B cell (primary cell): Measurements from ENCODE around the gene KRTAP5-7. TPM values are rescaled to one million over a fixed set of nuclear protein-coding genes. Genes with fewer than 3 reads are reported as not detected.

Source experiments
- ATAC-seq: fragments of 200-7000 bp; cut with Tn5 transposase; one replicate; pipeline ENCODE4 v1.10.0; 2021; ENCODE audit warnings: low read depth, mild to moderate bottlenecking, moderate number of reproducible peaks, moderate library complexity
- CTCF ChIA-PET: fragments of 350-600 bp; sonication (Branson Sonifier 250); formaldehyde crosslinking; loops from one replicate; lab custom pipeline; 2021; ENCODE audit warnings: antibody characterized with exemption, inconsistent platforms; lab: Charles Lee
- POLR2A ChIA-PET: fragments of 350-600 bp; sonication (Branson Sonifier 250); formaldehyde crosslinking; loops from one replicate; lab custom pipeline; 2021; ENCODE audit warnings: antibody characterized with exemption; lab: Charles Lee
- DNase-seq: peaks from one replicate; pipeline ENCODE4 v3.0.0; 2013
- H2AFZ ChIP-seq: 2 replicates; pipeline ENCODE4 v1.6.1; 2012; ENCODE audit warnings: mild to moderate bottlenecking, low read depth, low read length; ENCODE audit not compliant: insufficient read depth, poor library complexity, severe bottlenecking
- H3K27ac ChIP-seq, 2 donors: 1 replicate in 1 of 2; 2 replicates in 1 of 2; pipeline ENCODE4 v1.5.1; 2012 to 2013; ENCODE audit warnings: low read length in 2 of 2, mild to moderate bottlenecking in 2 of 2, moderate library complexity in 1 of 2
- H3K27me3 ChIP-seq, 4 experiments: fragments of 200-600 bp in 1 of 4; sonication (generic) in 1 of 4; replicated peaks in 1 of 4; 1 replicate in 2 of 4; 2 replicates in 2 of 4; pipeline versions ENCODE4 v1.6.1 to v1.7.0; 2013 to 2016; ENCODE audit warnings: low read length in 3 of 4, mild to moderate bottlenecking in 2 of 4, mixed read lengths in 1 of 4, moderate library complexity in 1 of 4; ENCODE audit not compliant: insufficient read depth in 4 of 4, control insufficient read depth in 3 of 4; ENCODE audit errors: control extremely low read depth in 1 of 4
- H3K36me3 ChIP-seq, 2 experiments: replicated peaks in 1 of 2; 1 replicate in 1 of 2; 2 replicates in 1 of 2; pipeline versions ENCODE4 v1.6.1 to v1.7.1; 2013; ENCODE audit warnings: low read length in 1 of 2; ENCODE audit not compliant: insufficient read depth in 2 of 2, control insufficient read depth in 1 of 2; ENCODE audit errors: control extremely low read depth in 1 of 2, extremely low read depth in 1 of 2
- H3K4me1 ChIP-seq, 2 donors: fragments of 200-600 bp in 1 of 2; sonication (generic) in 1 of 2; 1 replicate in 1 of 2; 2 replicates in 1 of 2; pipeline versions ENCODE4 v1.5.1 to v1.6.1; 2013 to 2017; ENCODE audit warnings: low read length in 2 of 2; ENCODE audit not compliant: control insufficient read depth in 2 of 2, insufficient read depth in 2 of 2
- H3K4me2 ChIP-seq: replicated peaks from 2 replicates; pipeline ENCODE3; 2012; ENCODE audit warnings: mild to moderate bottlenecking, low read depth, low read length; ENCODE audit not compliant: poor library complexity, severe bottlenecking
- H3K4me3 ChIP-seq, 5 experiments: fragments of 200-600 bp in 1 of 5; sonication (generic) in 1 of 5; 1 replicate in 3 of 5; 2 replicates in 2 of 5; pipeline versions ENCODE4 v1.5.1 to v1.7.0; 2011 to 2016; ENCODE audit warnings: low read length in 4 of 5, mild to moderate bottlenecking in 4 of 5, low read depth in 2 of 5, control low read depth in 1 of 5, moderate library complexity in 1 of 5; ENCODE audit not compliant: insufficient read depth in 1 of 5; ENCODE audit errors: control extremely low read depth in 1 of 5, extremely low read depth in 1 of 5
- H3K79me2 ChIP-seq: fragments of 200-600 bp; sonication (generic); one replicate; pipeline ENCODE4 v1.6.0; 2016; ENCODE audit warnings: low read length; ENCODE audit not compliant: control insufficient read depth, insufficient read depth
- H3K9ac ChIP-seq: fragments of 200-600 bp; sonication (generic); 2 replicates; pipeline ENCODE4 v1.6.1; 2017; ENCODE audit warnings: mild to moderate bottlenecking, low read length, moderate library complexity
- H3K9me3 ChIP-seq, 3 donors: one replicate each; pipeline versions ENCODE4 v1.6.1 to v1.7.1; 2013; ENCODE audit warnings: low read length in 2 of 3; ENCODE audit not compliant: control insufficient read depth in 2 of 3, insufficient read depth in 1 of 3; ENCODE audit errors: control extremely low read depth in 1 of 3
- H4K20me1 ChIP-seq: 2 replicates; pipeline ENCODE4 v1.6.0; 2012; ENCODE audit warnings: mild to moderate bottlenecking, low read length; ENCODE audit not compliant: insufficient read depth, control insufficient read depth, poor library complexity, severe bottlenecking
- H3K27ac Mint-ChIP-seq: one replicate; pipeline ENCODE4 v1.8.0; 2021; ENCODE audit warnings: mixed read lengths
- H3K27me3 Mint-ChIP-seq: one replicate; pipeline ENCODE4 v1.8.0; 2021; ENCODE audit warnings: mixed read lengths
- H3K4me1 Mint-ChIP-seq: one replicate; pipeline ENCODE4 v1.8.0; 2021; ENCODE audit warnings: mixed read lengths
- H3K4me3 Mint-ChIP-seq: one replicate; pipeline ENCODE4 v1.8.0; 2021; ENCODE audit warnings: mixed read lengths
- H3K9me3 Mint-ChIP-seq: one replicate; pipeline ENCODE4 v1.8.0; 2022; ENCODE audit warnings: mixed read lengths; ENCODE audit not compliant: insufficient read depth
- EZH2 ChIP-seq: IDR thresholded peaks from 2 replicates; pipeline ENCODE4 v1.6.1; 2012; ENCODE audit warnings: borderline replicate concordance, low read depth, mild to moderate bottlenecking, moderate library complexity, low read length; ENCODE audit not compliant: insufficient read depth, poor library complexity, severe bottlenecking
- WGBS: methylation state at CpG from one replicate; pipeline ENCODE4 v1.1.5; 2013; ENCODE audit warnings: missing lambda C conversion rate; ENCODE audit not compliant: insufficient coverage; 5-methylcytosine and 5-hydroxymethylcytosine counted together
- intact Hi-C: fragments of 100-400 bp; cut with micrococcal nuclease; formaldehyde crosslinking; loops from one replicate; pipeline ENCODE4 v1.10.0; 2022
- polyA plus RNA-seq: library from polyadenylated mRNA; depleted of rRNA; stranded (reverse); fragments of >200 nt; gene quantifications from 2 replicates; pipeline ENCODE4 v1.2.3, GENCODE V29; 2012
- total RNA-seq, 2 donors: library from RNA; stranded (reverse); fragments of 120-200 nt in 1 of 2; gene quantifications; 1 replicate in 1 of 2; 2 replicates in 1 of 2; pipeline versions ENCODE4 v1.2.3 to v1.2.4, GENCODE V29; 2013 to 2022
- TF ChIP-seq, protein P1 (sequence below): fragments of 200-600 bp; IDR thresholded peaks from one replicate; pipeline ENCODE4 v1.8.0; 2022; ENCODE audit warnings: antibody characterized with exemption, mild to moderate bottlenecking

Gene KRTAP5-7
- total and polyA plus RNA-seq, 2 donors (not counting 1 experiment from before 2014, with no cell fraction given), result 0.10 to 0.59 TPM

DNA sequence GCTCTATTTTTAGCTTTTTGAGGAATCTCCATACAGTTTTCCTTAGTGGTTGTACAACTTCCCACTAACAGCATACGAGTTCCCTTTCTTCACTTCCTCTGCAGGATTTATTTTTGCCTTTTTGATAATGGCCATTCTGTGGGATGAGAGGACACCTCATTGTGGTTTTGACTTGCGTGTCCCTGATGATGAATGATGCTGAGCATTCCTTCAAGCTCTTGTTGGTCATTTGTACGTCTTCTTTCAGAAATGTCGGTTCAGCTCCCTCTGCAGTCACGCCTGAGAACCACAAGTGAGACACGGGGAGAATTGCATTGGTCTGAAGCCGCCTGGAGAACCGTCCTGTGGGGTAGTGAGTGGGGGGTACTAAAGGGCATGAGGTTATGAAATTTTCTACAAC, 36.3 kb downstream of the KRTAP5-7 start:
- no peaks in the 10 kb centered on the region for H4K20me1 ChIP-seq
- H3K4me3 Mint-ChIP-seq, result no peak overlapping the region
- H3K9me3 Mint-ChIP-seq, result peaks cover 2% of the 10 kb centered on the region
- POLR2A ChIA-PET, result no interaction called here
- no peaks in the 10 kb centered on the region for H3K79me2 ChIP-seq
- H2AFZ ChIP-seq, result no peak overlapping the region
- no peak overlapping the region for H3K9ac ChIP-seq
- H3K4me1 ChIP-seq, result peaks cover 0 to 4% of the 10 kb centered on the region in 2 donors
- CTCF ChIA-PET, result interaction anchor here (0.8 to 1.6 kb wide), 3 partner anchors 14 to 115 kb away, joined by 3 to 6 read pairs (median 3); partner anchors contain the start of gene DHCR7
- H3K4me3 ChIP-seq, result no peak overlapping the region
- no peaks in the 10 kb centered on the region for H3K9me3 ChIP-seq
- DNase-seq (peak; percentile 41), ATAC-seq (no peak)
- no peaks in the 10 kb centered on the region for H3K4me1 Mint-ChIP-seq
- H3K27me3 ChIP-seq, result peaks cover 0 to 16% (median 11%) of the 10 kb centered on the region in 4 experiments
- intact Hi-C loops, result loop anchor here (1.0 kb wide), 1 partner anchor 37 kb away; no protein-coding TSS in a partner anchor
- no peak overlapping the region for H3K4me2 ChIP-seq
- 10% methylated on average over 7 of the region's 8 CpGs for WGBS
- H3K27me3 Mint-ChIP-seq, result peaks cover 45% of the 10 kb centered on the region
- no peak overlapping the region for H3K27ac ChIP-seq
- H3K27ac Mint-ChIP-seq, result no peak overlapping the region
- TF ChIP-seq EZH2, result no peak
- TF ChIP-seq, protein P1, sequence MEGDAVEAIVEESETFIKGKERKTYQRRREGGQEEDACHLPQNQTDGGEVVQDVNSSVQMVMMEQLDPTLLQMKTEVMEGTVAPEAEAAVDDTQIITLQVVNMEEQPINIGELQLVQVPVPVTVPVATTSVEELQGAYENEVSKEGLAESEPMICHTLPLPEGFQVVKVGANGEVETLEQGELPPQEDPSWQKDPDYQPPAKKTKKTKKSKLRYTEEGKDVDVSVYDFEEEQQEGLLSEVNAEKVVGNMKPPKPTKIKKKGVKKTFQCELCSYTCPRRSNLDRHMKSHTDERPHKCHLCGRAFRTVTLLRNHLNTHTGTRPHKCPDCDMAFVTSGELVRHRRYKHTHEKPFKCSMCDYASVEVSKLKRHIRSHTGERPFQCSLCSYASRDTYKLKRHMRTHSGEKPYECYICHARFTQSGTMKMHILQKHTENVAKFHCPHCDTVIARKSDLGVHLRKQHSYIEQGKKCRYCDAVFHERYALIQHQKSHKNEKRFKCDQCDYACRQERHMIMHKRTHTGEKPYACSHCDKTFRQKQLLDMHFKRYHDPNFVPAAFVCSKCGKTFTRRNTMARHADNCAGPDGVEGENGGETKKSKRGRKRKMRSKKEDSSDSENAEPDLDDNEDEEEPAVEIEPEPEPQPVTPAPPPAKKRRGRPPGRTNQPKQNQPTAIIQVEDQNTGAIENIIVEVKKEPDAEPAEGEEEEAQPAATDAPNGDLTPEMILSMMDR, result peak; percentile 14
- no peaks in the 10 kb centered on the region for H3K36me3 ChIP-seq

- TF ChIP-seq, protein P1, result no peak
- no peak for TF ChIP-seq EZH2
- Mint-ChIP-seq H3K27me3 (peaks cover 45% of the 10 kb centered on the region), H3K4me3 (no peak overlapping the region), H3K27ac (no peak overlapping the region), H3K9me3 (peaks cover 2% of the 10 kb centered on the region), H3K4me1 (no peaks in the 10 kb centered on the region)
- ChIA-PET POLR2A (no interaction called here), CTCF (interaction anchor here (1.6 kb wide), 1 partner anchor 15 kb away, joined by 3 read pairs; no protein-coding TSS in a partner anchor)
- Histone ChIP-seq H3K4me2 (no peak overlapping the region), H3K9ac (no peak overlapping the region), H3K27ac (no peak overlapping the region), H3K9me3 (no peaks in the 10 kb centered on the region), H2AFZ (no peak overlapping the region), H3K4me3 (no peak overlapping the region), H3K4me1 (peaks cover 0 to 4% of the 10 kb centered on the region in 2 donors), H4K20me1 (no peaks in the 10 kb centered on the region), H3K36me3 (no peaks in the 10 kb centered on the region), H3K79me2 (no peaks in the 10 kb centered on the region), H3K27me3 (peaks cover 0 to 16% (median 10%) of the 10 kb centered on the region in 4 experiments)
- DNase-seq, result no peak
- WGBS, result 87% methylated on average over 3 of the region's 4 CpGs
- intact Hi-C loops, result no loop called here
- no peak for ATAC-seq
Observed at GRCh38 chr11:71564430-71564829, 37.4 kb downstream of the KRTAP5-7 start.
